ENCODE results near the gene NRF1.
"Not testable (repeated sequence)": the region's sequence is repeated elsewhere in the genome, so short reads cannot be mapped to it uniquely, and the experiment has no call there.

NRF1 gene

GRCh38 chr7:129611246-129612111 is at the start of gene NRF1:
Gene NRF1 (plus strand): TSS chr7:129611720. CDS start chr7:129657352, 45,632 bp downstream.
- DNase-seq (ENCODE audit: low read depth in 2 of 2), result peak; percentile 80 to 81

GRCh38 chr7:129566323-129566722 is 45.2 kb upstream of the NRF1 start:
- DNase-seq (ENCODE audit: low read depth in 2 of 2), result not testable (repeated sequence)

- no peak for DNase-seq (ENCODE audit: low read depth in 2 of 2)
Observed at GRCh38 chr7:129567377-129567776, 44.1 kb upstream of the NRF1 start.

GRCh38 chr7:129568240-129568639 is 43.3 kb upstream of the NRF1 start:
- no peak for DNase-seq (ENCODE audit: low read depth in 2 of 2)

- no peak for DNase-seq (ENCODE audit: low read depth in 2 of 2)
Observed at GRCh38 chr7:129569326-129569725, 42.2 kb upstream of the NRF1 start.

- no peak for DNase-seq (ENCODE audit: low read depth in 2 of 2)
Observed at GRCh38 chr7:129569811-129570215, 41.7 kb upstream of the NRF1 start.

GRCh38 chr7:129571201-129571600 is 40.3 kb upstream of the NRF1 start:
- no peak for DNase-seq (ENCODE audit: low read depth in 2 of 2)

- no peak for DNase-seq (ENCODE audit: low read depth in 2 of 2)
Observed at GRCh38 chr7:129572205-129572604, 39.3 kb upstream of the NRF1 start.

- no peak for DNase-seq (ENCODE audit: low read depth in 2 of 2)
Observed at GRCh38 chr7:129574487-129574886, 37.0 kb upstream of the NRF1 start.

GRCh38 chr7:129575699-129576098 is 35.8 kb upstream of the NRF1 start:
- DNase-seq (ENCODE audit: low read depth in 2 of 2), result no peak

- no peak for DNase-seq (ENCODE audit: low read depth in 2 of 2)
Observed at GRCh38 chr7:129576138-129576537, 35.4 kb upstream of the NRF1 start.

- DNase-seq (ENCODE audit: low read depth in 2 of 2), result no peak
Observed at GRCh38 chr7:129578829-129579228, 32.7 kb upstream of the NRF1 start.

GRCh38 chr7:129586179-129586578 is 25.3 kb upstream of the NRF1 start:
- not testable (repeated sequence) for DNase-seq (ENCODE audit: low read depth in 2 of 2)

GRCh38 chr7:129588268-129588667 is 23.3 kb upstream of the NRF1 start:
- no peak for DNase-seq (ENCODE audit: low read depth in 2 of 2)

- DNase-seq (ENCODE audit: low read depth in 2 of 2), result no peak
Observed at GRCh38 chr7:129591868-129592267, 19.7 kb upstream of the NRF1 start.

GRCh38 chr7:129596386-129596785 is 15.1 kb upstream of the NRF1 start:
- not testable (repeated sequence) for DNase-seq (ENCODE audit: low read depth in 2 of 2)

GRCh38 chr7:129597672-129598071 is 13.8 kb upstream of the NRF1 start:
- no peak for DNase-seq (ENCODE audit: low read depth in 2 of 2)

GRCh38 chr7:129599174-129599573 is 12.3 kb upstream of the NRF1 start:
- no peak for DNase-seq (ENCODE audit: low read depth in 2 of 2)

GRCh38 chr7:129603594-129603993 is 7.9 kb upstream of the NRF1 start:
- DNase-seq (ENCODE audit: low read depth in 2 of 2), result not testable (repeated sequence)

- not testable (repeated sequence) for DNase-seq (ENCODE audit: low read depth in 2 of 2)
Observed at GRCh38 chr7:129604021-129604420, 7.5 kb upstream of the NRF1 start.

- no peak for DNase-seq (ENCODE audit: low read depth in 2 of 2)
Observed at GRCh38 chr7:129604713-129605437, 6.6 kb upstream of the NRF1 start.

GRCh38 chr7:129605960-129606614 is 5.4 kb upstream of the NRF1 start:
- no peak for DNase-seq (ENCODE audit: low read depth in 2 of 2)
